Measurements from ENCODE around the gene SPATA17.
"Not testable (repeated sequence)": the region's sequence is repeated elsewhere in the genome, so short reads cannot be mapped to it uniquely, and the experiment has no call there.

SPATA17 gene

GRCh38 chr1:217668351-217668940 lies 37.3 kb downstream of the SPATA17 start:
- no peak overlapping the region for H3K4me3 ChIP-seq (ENCODE audit: control insufficient read depth, low read depth, low read length)
- TF ChIP-seq CTCF (IDR thresholded peaks at IDR 0.05; ENCODE audit: control insufficient read depth, insufficient read depth, low read depth, low read length, missing control alignments) = no peak
- no peak for DNase-seq (ENCODE audit: low read depth)

GRCh38 chr1:217673387-217673786 lies 42.2 kb downstream of the SPATA17 start:
- no peak for DNase-seq (ENCODE audit: low read depth)
- TF ChIP-seq CTCF (IDR thresholded peaks at IDR 0.05; ENCODE audit: control insufficient read depth, insufficient read depth, low read depth, low read length, missing control alignments) = no peak
- no peak overlapping the region for H3K4me3 ChIP-seq (ENCODE audit: control insufficient read depth, low read depth, low read length)

GRCh38 chr1:217674028-217674729 lies 43.0 kb downstream of the SPATA17 start:
- no peak for TF ChIP-seq CTCF (IDR thresholded peaks at IDR 0.05; ENCODE audit: control insufficient read depth, insufficient read depth, low read depth, low read length, missing control alignments)
- DNase-seq (ENCODE audit: low read depth) = no peak
- no peak overlapping the region for H3K4me3 ChIP-seq (ENCODE audit: control insufficient read depth, low read depth, low read length)

- no peak for DNase-seq (ENCODE audit: low read depth)
- TF ChIP-seq CTCF (IDR thresholded peaks at IDR 0.05; ENCODE audit: control insufficient read depth, insufficient read depth, low read depth, low read length, missing control alignments) = no peak
- H3K4me3 ChIP-seq (ENCODE audit: control insufficient read depth, low read depth, low read length) = no peak overlapping the region
These were observed 50.7 kb downstream of the SPATA17 start for GRCh38 chr1:217681806-217682205.

GRCh38 chr1:217687511-217687910 lies 56.4 kb downstream of the SPATA17 start:
- no peak overlapping the region for H3K4me3 ChIP-seq (ENCODE audit: control insufficient read depth, low read depth, low read length)
- no peak for TF ChIP-seq CTCF (IDR thresholded peaks at IDR 0.05; ENCODE audit: control insufficient read depth, insufficient read depth, low read depth, low read length, missing control alignments)
- no peak for DNase-seq (ENCODE audit: low read depth)

GRCh38 chr1:217696140-217696539 lies 65.0 kb downstream of the SPATA17 start:
- H3K4me3 ChIP-seq (ENCODE audit: control insufficient read depth, low read depth, low read length); DNase-seq (ENCODE audit: low read depth): not testable (repeated sequence)

- no peak for DNase-seq (ENCODE audit: low read depth)
- no peak overlapping the region for H3K4me3 ChIP-seq (ENCODE audit: control insufficient read depth, low read depth, low read length)
- TF ChIP-seq CTCF (IDR thresholded peaks at IDR 0.05; ENCODE audit: control insufficient read depth, insufficient read depth, low read depth, low read length, missing control alignments) = no peak
These were observed 72.2 kb downstream of the SPATA17 start for GRCh38 chr1:217703326-217703725.

All from AG09309 (cell line).